OCI-LY1 (cell line): ENCODE measurements around the gene NOD1.

Experiments
- H2AFZ ChIP-seq: fragments of 200-600 bp; sonication (generic), shearing (Covaris generic); 2 replicates; pipeline ENCODE4 v1.6.0; 2014; ENCODE audit warnings: antibody characterized with exemption, mild to moderate bottlenecking, low read length
- H3F3A ChIP-seq: fragments of 200-600 bp; sonication (generic), shearing (Covaris generic); 2 replicates; pipeline ENCODE4 v1.6.0; 2014; ENCODE audit warnings: mild to moderate bottlenecking, antibody characterized with exemption, low read length, moderate library complexity; ENCODE audit not compliant: insufficient read depth
- H3K27ac ChIP-seq: fragments of 200-600 bp; sonication (generic); 2 replicates; pipeline ENCODE4 v1.5.1; 2014; ENCODE audit warnings: low read length, mixed run types, mild to moderate bottlenecking, low read depth; ENCODE audit not compliant: poor library complexity, severe bottlenecking
- H3K27me3 ChIP-seq: fragments of 200-600 bp; sonication (generic); 2 replicates; pipeline ENCODE4 v1.6.0; 2014; ENCODE audit warnings: antibody characterized with exemption, mild to moderate bottlenecking, low read length, moderate library complexity; ENCODE audit not compliant: insufficient read depth
- H3K36me3 ChIP-seq: fragments of 200-600 bp; sonication (generic); 2 replicates; pipeline ENCODE4 v1.6.1; 2014; ENCODE audit warnings: mild to moderate bottlenecking, antibody characterized with exemption, low read length, moderate library complexity, mixed read lengths; ENCODE audit not compliant: insufficient read depth
- H3K4me1 ChIP-seq: fragments of 200-600 bp; sonication (generic); 2 replicates; pipeline ENCODE4 v1.5.1; 2014; ENCODE audit warnings: mild to moderate bottlenecking, low read length, moderate library complexity; ENCODE audit not compliant: insufficient read depth, severe bottlenecking
- H3K4me2 ChIP-seq: fragments of 200-600 bp; sonication (generic), shearing (Covaris generic); 2 replicates; pipeline ENCODE4 v1.6.1; 2014; ENCODE audit warnings: low read length
- H3K4me3 ChIP-seq: fragments of 200-600 bp; sonication (generic); 2 replicates; pipeline ENCODE4 v1.5.1; 2014; ENCODE audit warnings: low read length, low read depth, mild to moderate bottlenecking, mixed read lengths; ENCODE audit not compliant: poor library complexity, severe bottlenecking
- H3K79me2 ChIP-seq: fragments of 200-600 bp; shearing (Covaris generic); 2 replicates; pipeline ENCODE4 v1.6.1; 2016; ENCODE audit warnings: mixed run types, low read length, mixed read lengths; ENCODE audit not compliant: insufficient read depth
- H3K9ac ChIP-seq: fragments of 200-600 bp; sonication (generic), shearing (Covaris generic); 2 replicates; pipeline ENCODE4 v1.6.1; 2014; ENCODE audit warnings: mild to moderate bottlenecking, low read length, mixed read lengths
- H3K9me2 ChIP-seq: fragments of 200-600 bp; sonication (generic), shearing (Covaris generic); 2 replicates; pipeline ENCODE4 v1.6.1; 2014; ENCODE audit warnings: low read depth, mild to moderate bottlenecking, low read length, mixed read lengths
- H3K9me3 ChIP-seq: fragments of 200-600 bp; shearing (Covaris generic); 2 replicates; pipeline ENCODE4 v1.6.1; 2014; ENCODE audit warnings: low read length, mixed read lengths
- H4K20me1 ChIP-seq: fragments of 200-600 bp; sonication (generic), shearing (Covaris generic); 2 replicates; pipeline ENCODE4 v1.6.0; 2016; ENCODE audit warnings: mild to moderate bottlenecking, low read length; ENCODE audit not compliant: insufficient read depth
- EZH2 ChIP-seq: fragments of 200-600 bp; sonication (generic), shearing (Covaris generic); IDR thresholded peaks from 2 replicates; pipeline ENCODE4 v1.8.0; 2017; ENCODE audit warnings: borderline replicate concordance, mixed run types, mild to moderate bottlenecking, antibody characterized with exemption, low read length, moderate library complexity, mixed read lengths
- TF ChIP-seq, protein P1 (sequence below): fragments of 200-600 bp; sonication (generic), shearing (Covaris generic); IDR thresholded peaks from 2 replicates; pipeline ENCODE4 v1.5.1; 2017; ENCODE audit warnings: mild to moderate bottlenecking, antibody characterized with exemption, low read length, moderate library complexity, mixed read lengths

Gene NOD1

DNA sequence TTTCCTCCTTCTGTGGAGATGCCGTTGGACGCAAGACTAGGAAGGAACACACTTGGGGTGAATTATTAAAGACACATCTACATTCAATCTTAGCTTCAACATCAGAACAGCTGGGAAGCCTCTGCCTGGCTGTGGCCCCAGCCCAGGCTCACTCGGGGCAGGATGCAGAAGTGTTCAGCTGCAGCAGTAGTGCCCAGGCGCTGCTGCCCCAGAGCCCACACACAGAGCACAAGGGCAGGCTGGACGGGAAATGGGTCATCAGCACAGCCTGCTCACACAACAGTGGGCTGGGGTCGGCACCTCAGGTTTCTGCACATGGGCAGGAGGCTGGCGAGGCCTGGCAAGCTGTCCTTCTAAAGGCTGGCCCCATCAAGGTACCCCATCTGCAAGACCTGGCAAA is 42.5 kb downstream of the NOD1 start:
- no peaks in the 10 kb centered on the region for H3K36me3 ChIP-seq
- no peaks in the 10 kb centered on the region for H4K20me1 ChIP-seq
- H3F3A ChIP-seq = no peaks in the 10 kb centered on the region; the same call in 1 of the 2 replicates
- no peak for TF ChIP-seq EZH2
- TF ChIP-seq, protein P1, sequence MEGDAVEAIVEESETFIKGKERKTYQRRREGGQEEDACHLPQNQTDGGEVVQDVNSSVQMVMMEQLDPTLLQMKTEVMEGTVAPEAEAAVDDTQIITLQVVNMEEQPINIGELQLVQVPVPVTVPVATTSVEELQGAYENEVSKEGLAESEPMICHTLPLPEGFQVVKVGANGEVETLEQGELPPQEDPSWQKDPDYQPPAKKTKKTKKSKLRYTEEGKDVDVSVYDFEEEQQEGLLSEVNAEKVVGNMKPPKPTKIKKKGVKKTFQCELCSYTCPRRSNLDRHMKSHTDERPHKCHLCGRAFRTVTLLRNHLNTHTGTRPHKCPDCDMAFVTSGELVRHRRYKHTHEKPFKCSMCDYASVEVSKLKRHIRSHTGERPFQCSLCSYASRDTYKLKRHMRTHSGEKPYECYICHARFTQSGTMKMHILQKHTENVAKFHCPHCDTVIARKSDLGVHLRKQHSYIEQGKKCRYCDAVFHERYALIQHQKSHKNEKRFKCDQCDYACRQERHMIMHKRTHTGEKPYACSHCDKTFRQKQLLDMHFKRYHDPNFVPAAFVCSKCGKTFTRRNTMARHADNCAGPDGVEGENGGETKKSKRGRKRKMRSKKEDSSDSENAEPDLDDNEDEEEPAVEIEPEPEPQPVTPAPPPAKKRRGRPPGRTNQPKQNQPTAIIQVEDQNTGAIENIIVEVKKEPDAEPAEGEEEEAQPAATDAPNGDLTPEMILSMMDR = no peak
- H3K4me2 ChIP-seq = no peak overlapping the region
- peaks cover 41% of the 10 kb centered on the region for H3K4me1 ChIP-seq
- no peaks in the 10 kb centered on the region for H3K9me2 ChIP-seq
- no peaks in the 10 kb centered on the region for H3K9me3 ChIP-seq
- no peak overlapping the region for H3K4me3 ChIP-seq
- H2AFZ ChIP-seq = no peak overlapping the region
- H3K9ac ChIP-seq = no peak overlapping the region
- H3K79me2 ChIP-seq = no peaks in the 10 kb centered on the region
- no peaks in the 10 kb centered on the region for H3K27me3 ChIP-seq
- H3K27ac ChIP-seq = peak overlapping the region; percentile 84

- H3K4me2 ChIP-seq = peak overlapping the region; percentile 35
- H3K9me2 ChIP-seq = no peaks in the 10 kb centered on the region
- H4K20me1 ChIP-seq = no peaks in the 10 kb centered on the region
- TF ChIP-seq EZH2 = no peak
- TF ChIP-seq, protein P1 = peak; percentile 18; the same call in 1 of the 2 replicates
- H3F3A ChIP-seq = no peaks in the 10 kb centered on the region; the same call in 1 of the 2 replicates
- no peaks in the 10 kb centered on the region for H3K27me3 ChIP-seq
- H3K36me3 ChIP-seq = no peaks in the 10 kb centered on the region
- no peak overlapping the region for H2AFZ ChIP-seq
- H3K79me2 ChIP-seq = no peaks in the 10 kb centered on the region
- H3K9me3 ChIP-seq = no peaks in the 10 kb centered on the region
- H3K27ac ChIP-seq = peak overlapping the region; percentile 84
- peaks cover 54% of the 10 kb centered on the region for H3K4me1 ChIP-seq
- peak overlapping the region; percentile 8 for H3K4me3 ChIP-seq
- H3K9ac ChIP-seq = no peak overlapping the region; the same call in 1 of the 2 replicates
Measured at GRCh38 chr7:30434140-30434799, 44.3 kb downstream of the NOD1 start.

- H3K4me2 ChIP-seq = peak overlapping the region; percentile 35; the same call in 1 of the 2 replicates
- TF ChIP-seq EZH2 = no peak
- TF ChIP-seq, protein P1 = no peak
- no peaks in the 10 kb centered on the region; the same call in 1 of the 2 replicates for H3F3A ChIP-seq
- no peaks in the 10 kb centered on the region for H3K36me3 ChIP-seq
- H3K9me2 ChIP-seq = no peaks in the 10 kb centered on the region
- no peaks in the 10 kb centered on the region for H4K20me1 ChIP-seq
- H3K27me3 ChIP-seq = no peaks in the 10 kb centered on the region
- peaks cover 61% of the 10 kb centered on the region for H3K4me1 ChIP-seq
- peak overlapping the region; percentile 84 for H3K27ac ChIP-seq
- H3K9ac ChIP-seq = no peak overlapping the region; the same call in 1 of the 2 replicates
- H3K4me3 ChIP-seq = no peak overlapping the region
- no peaks in the 10 kb centered on the region for H3K79me2 ChIP-seq
- H3K9me3 ChIP-seq = no peaks in the 10 kb centered on the region
- H2AFZ ChIP-seq = no peak overlapping the region
Measured at GRCh38 chr7:30433506-30433905, 45.1 kb downstream of the NOD1 start.
